GM19372 (cell line): Measurements from ENCODE around the gene KCNAB2.
"Not testable (repeated sequence)": the region's sequence is repeated elsewhere in the genome, so short reads cannot be mapped to it uniquely, and the experiment has no call there.

Source experiments
- ATAC-seq: cut with Tn5 transposase; IDR thresholded peaks from one replicate; pipeline ENCODE4 v1.9.1; 2021; ENCODE audit warnings: mild to moderate bottlenecking, low read depth, moderate library complexity; ENCODE audit not compliant: unreplicated experiment

Gene KCNAB2

GRCh38 chr1:6077061-6077460, 31.4 kb downstream of the KCNAB2 start:
- ATAC-seq = not testable (repeated sequence)

GRCh38 chr1:6077506-6077905, 31.8 kb downstream of the KCNAB2 start:
- no peak for ATAC-seq

GRCh38 chr1:6077919-6078318, 32.2 kb downstream of the KCNAB2 start:
- ATAC-seq = no peak

GRCh38 chr1:6080469-6080868, 34.8 kb downstream of the KCNAB2 start:
- no peak for ATAC-seq

- ATAC-seq = no peak
Measured at GRCh38 chr1:6081901-6082300, 36.2 kb downstream of the KCNAB2 start.

GRCh38 chr1:6082430-6082971, 36.8 kb downstream of the KCNAB2 start:
- ATAC-seq = no peak

- no peak for ATAC-seq
Measured at GRCh38 chr1:6083385-6083784, 37.7 kb downstream of the KCNAB2 start.

GRCh38 chr1:6083801-6084446, 38.2 kb downstream of the KCNAB2 start:
- no peak for ATAC-seq

- no peak for ATAC-seq
Measured at GRCh38 chr1:6084781-6085495, 39.2 kb downstream of the KCNAB2 start.

GRCh38 chr1:6085666-6086065, 40.0 kb downstream of the KCNAB2 start:
- ATAC-seq = no peak

- ATAC-seq = no peak
Measured at GRCh38 chr1:6086358-6086757, 40.7 kb downstream of the KCNAB2 start.

- no peak for ATAC-seq
Measured at GRCh38 chr1:6086762-6087376, 41.2 kb downstream of the KCNAB2 start.

- no peak for ATAC-seq
Measured at GRCh38 chr1:6087377-6087772, 41.7 kb downstream of the KCNAB2 start.

GRCh38 chr1:6087958-6088357, 42.3 kb downstream of the KCNAB2 start:
- ATAC-seq = no peak

- no peak for ATAC-seq
Measured at GRCh38 chr1:6088956-6089355, 43.3 kb downstream of the KCNAB2 start.

GRCh38 chr1:6090288-6090687, 44.6 kb downstream of the KCNAB2 start:
- no peak for ATAC-seq

GRCh38 chr1:6090996-6091822, 45.5 kb downstream of the KCNAB2 start:
- no peak for ATAC-seq

GRCh38 chr1:6091823-6092109, 46.1 kb downstream of the KCNAB2 start:
- ATAC-seq = no peak

GRCh38 chr1:6092211-6092610, 46.5 kb downstream of the KCNAB2 start:
- no peak for ATAC-seq

GRCh38 chr1:6093071-6093470, 47.4 kb downstream of the KCNAB2 start:
- ATAC-seq = no peak

GRCh38 chr1:6093611-6094010, 47.9 kb downstream of the KCNAB2 start:
- ATAC-seq = no peak
